Colonic mucosa (tissue), 4 donors: Measurements from ENCODE around the gene PRODH2. TPM values are rescaled to one million over a fixed set of nuclear protein-coding genes. Genes with fewer than 3 reads are reported as not detected.

Experiments
- DNase-seq: peaks from one replicate; pipeline ENCODE4 v3.0.0-alpha.2; 2020
- H3K27ac ChIP-seq: fragments of 200-600 bp; one replicate; pipeline ENCODE4 v1.8.0; 2021
- H3K27me3 ChIP-seq: fragments of 200-600 bp; one replicate; pipeline ENCODE4 v1.8.0; 2021
- H3K36me3 ChIP-seq: fragments of 200-600 bp; one replicate; pipeline ENCODE4 v1.8.0; 2021
- H3K4me1 ChIP-seq: fragments of 200-600 bp; one replicate; pipeline ENCODE4 v1.8.0; 2021; ENCODE audit warnings: mild to moderate bottlenecking
- H3K4me3 ChIP-seq: fragments of 200-600 bp; one replicate; pipeline ENCODE4 v1.8.0; 2021
- H3K9ac ChIP-seq, 2 donors: one replicate each; pipeline ENCODE4 v1.7.0; 2013; ENCODE audit warnings: control low read depth in 2 of 2, low read depth in 2 of 2, low read length in 2 of 2
- H3K9me3 ChIP-seq: fragments of 200-600 bp; one replicate; pipeline ENCODE4 v1.8.0; 2021
- CTCF ChIP-seq: fragments of 200-600 bp; IDR thresholded peaks from one replicate; pipeline ENCODE4 v1.8.0; 2022; ENCODE audit warnings: antibody characterized with exemption, mild to moderate bottlenecking
- intact Hi-C: fragments of 100-400 bp; cut with DNase I; formaldehyde crosslinking; loops from one replicate; pipeline ENCODE4 v1.14.1; 2022
- total RNA-seq, 2 donors: library from RNA; stranded (reverse); fragmentation: NEBNext Ultra II Directional in 1 of 2; extraction: Animal tissue kit (Norgen Biotek cat#: 25700) in 1 of 2; gene quantifications; one replicate each; pipeline ENCODE4 v1.2.1, GENCODE V29; 2021
- donor health status: healthy.
- donor health status: DM: no; HTN: no; CAD: no.
- donor health status: DM: no; HTN: no; CAD: no.

The PRODH2 gene
- total RNA-seq, 2 donors from 2014 or later = not detected

- no peaks in the 10 kb centered on the region for H3K27me3 ChIP-seq
- no peak for TF ChIP-seq CTCF
- H3K36me3 ChIP-seq = no peaks in the 10 kb centered on the region
- DNase-seq = no peak
- no peak overlapping the region for H3K9ac ChIP-seq
- intact Hi-C loops = no loop called here
- H3K27ac ChIP-seq = no peak overlapping the region
- no peaks in the 10 kb centered on the region for H3K4me1 ChIP-seq
- no peaks in the 10 kb centered on the region for H3K9me3 ChIP-seq
- no peak overlapping the region for H3K4me3 ChIP-seq
Observed at GRCh38 chr19:35768082-35768421, 44.6 kb downstream of the PRODH2 start.

- no peaks in the 10 kb centered on the region for H3K27me3 ChIP-seq
- H3K4me3 ChIP-seq = no peak overlapping the region
- intact Hi-C loops = no loop called here
- no peaks in the 10 kb centered on the region for H3K36me3 ChIP-seq
- H3K27ac ChIP-seq = no peak overlapping the region
- no peak overlapping the region for H3K9ac ChIP-seq
- H3K9me3 ChIP-seq = no peaks in the 10 kb centered on the region
- no peak for DNase-seq
- TF ChIP-seq CTCF = no peak
- H3K4me1 ChIP-seq = no peaks in the 10 kb centered on the region
Observed at GRCh38 chr19:35767288-35768081, 45.2 kb downstream of the PRODH2 start.

- TF ChIP-seq CTCF = no peak
- H3K9me3 ChIP-seq = no peaks in the 10 kb centered on the region
- H3K27ac ChIP-seq = no peak overlapping the region
- no peaks in the 10 kb centered on the region for H3K36me3 ChIP-seq
- H3K4me3 ChIP-seq = no peak overlapping the region
- no peaks in the 10 kb centered on the region for H3K4me1 ChIP-seq
- intact Hi-C loops = no loop called here
- no peak overlapping the region for H3K9ac ChIP-seq
- DNase-seq = no peak
- H3K27me3 ChIP-seq = no peaks in the 10 kb centered on the region
Observed at GRCh38 chr19:35766571-35767104, 46.0 kb downstream of the PRODH2 start.

- H3K27ac ChIP-seq = no peak overlapping the region
- no peak for TF ChIP-seq CTCF
- no peaks in the 10 kb centered on the region for H3K36me3 ChIP-seq
- H3K9me3 ChIP-seq = no peaks in the 10 kb centered on the region
- H3K4me1 ChIP-seq = no peaks in the 10 kb centered on the region
- no peak overlapping the region for H3K4me3 ChIP-seq
- H3K27me3 ChIP-seq = no peaks in the 10 kb centered on the region
- intact Hi-C loops = no loop called here
- no peak overlapping the region for H3K9ac ChIP-seq
- no peak for DNase-seq
Observed at GRCh38 chr19:35764432-35765315, 48.0 kb downstream of the PRODH2 start.

GRCh38 chr19:35760711-35761349 is 51.8 kb downstream of the PRODH2 start:
- no peaks in the 10 kb centered on the region for H3K27me3 ChIP-seq
- H3K9ac ChIP-seq = no peak overlapping the region
- no peak for DNase-seq
- H3K9me3 ChIP-seq = no peaks in the 10 kb centered on the region
- no peaks in the 10 kb centered on the region for H3K4me1 ChIP-seq
- intact Hi-C loops = no loop called here
- no peaks in the 10 kb centered on the region for H3K36me3 ChIP-seq
- H3K4me3 ChIP-seq = no peak overlapping the region
- H3K27ac ChIP-seq = no peak overlapping the region
- no peak for TF ChIP-seq CTCF
